ENCODE data around the gene MBNL3.

GRCh38 chrX:132467026-132467425, 21.8 kb downstream of the MBNL3 start:
- TF ChIP-seq POLR2A (IDR thresholded peaks at IDR 0.05; ENCODE audit: low read length) (no peak), GATA1 (IDR thresholded peaks at IDR 0.05; ENCODE audit: low read depth, low read length) (no peak)
